GM19035 (cell line): Measurements from ENCODE around the gene OR4M1.
"Not testable (repeated sequence)": the region's sequence is repeated elsewhere in the genome, so short reads cannot be mapped to it uniquely, and the experiment has no call there.

Source experiments
- ATAC-seq: cut with Tn5 transposase; IDR thresholded peaks from one replicate; pipeline ENCODE4 v1.9.1; 2021; ENCODE audit not compliant: unreplicated experiment

The OR4M1 gene

GRCh38 chr14:19773204-19773603, at the start of gene OR4M1:
OR4M1 (plus strand) TSS chr14:19773504; CDS start chr14:19780323, 6,819 bp downstream.
- ATAC-seq, result not testable (repeated sequence)

GRCh38 chr14:19729359-19729758, 43.9 kb upstream of the OR4M1 start:
- no peak for ATAC-seq

GRCh38 chr14:19729763-19730162, 43.5 kb upstream of the OR4M1 start:
- ATAC-seq, result no peak

- not testable (repeated sequence) for ATAC-seq
Measured at GRCh38 chr14:19733893-19734292, 39.4 kb upstream of the OR4M1 start.

- no peak for ATAC-seq
Measured at GRCh38 chr14:19743256-19743655, 30.0 kb upstream of the OR4M1 start, which contains the start of gene OR4Q3. OR4Q3 (plus strand) TSS chr14:19743571.

GRCh38 chr14:19752316-19752715, 21.0 kb upstream of the OR4M1 start:
- not testable (repeated sequence) for ATAC-seq

GRCh38 chr14:19754172-19754571, 19.1 kb upstream of the OR4M1 start:
- ATAC-seq, result no peak

- not testable (repeated sequence) for ATAC-seq
Measured at GRCh38 chr14:19771491-19771890, 1.8 kb upstream of the OR4M1 start.

GRCh38 chr14:19771895-19772430, 1.3 kb upstream of the OR4M1 start:
- ATAC-seq, result no peak

- not testable (repeated sequence) for ATAC-seq
Measured at GRCh38 chr14:19772454-19772853, 850 bp upstream of the OR4M1 start.

- no peak for ATAC-seq
Measured at GRCh38 chr14:19775587-19775986, 2.3 kb downstream of the OR4M1 start.

GRCh38 chr14:19785848-19786247, 12.5 kb downstream of the OR4M1 start:
- not testable (repeated sequence) for ATAC-seq

GRCh38 chr14:19787318-19787717, 14.0 kb downstream of the OR4M1 start:
- ATAC-seq, result not testable (repeated sequence)

GRCh38 chr14:19788150-19788549, 14.8 kb downstream of the OR4M1 start:
- ATAC-seq, result not testable (repeated sequence)

- not testable (repeated sequence) for ATAC-seq
Measured at GRCh38 chr14:19796520-19797108, 23.3 kb downstream of the OR4M1 start.

GRCh38 chr14:19799880-19800279, 26.6 kb downstream of the OR4M1 start:
- no peak for ATAC-seq

GRCh38 chr14:19800282-19801117, 27.2 kb downstream of the OR4M1 start:
- ATAC-seq, result no peak

- ATAC-seq, result no peak
Measured at GRCh38 chr14:19801118-19801464, 27.8 kb downstream of the OR4M1 start.

- not testable (repeated sequence) for ATAC-seq
Measured at GRCh38 chr14:19803470-19803869, 30.2 kb downstream of the OR4M1 start, which contains the start of gene OR4N2. OR4N2 (plus strand) TSS chr14:19803770; CDS start chr14:19827449, 23,679 bp downstream.

GRCh38 chr14:19813171-19813920, 40.0 kb downstream of the OR4M1 start:
- not testable (repeated sequence) for ATAC-seq

- not testable (repeated sequence) for ATAC-seq
Measured at GRCh38 chr14:19819879-19820278, 46.6 kb downstream of the OR4M1 start.
